ENCODE measurements around the gene CACNA1C. TPM values are rescaled to one million over a fixed set of nuclear protein-coding genes. Genes with fewer than 3 reads are reported as not detected.

Gene CACNA1C
- total and polyA plus RNA-seq, 2 of the 4 experiments (the other 2 are of a cell fraction) = 1.6 to 2.6 TPM

- H3K4me3 ChIP-seq (ENCODE audit: insufficient read depth, low read depth, low read length) = no peak overlapping the region
- H2BK5ac ChIP-seq (ENCODE audit: low read depth, low read length, poor library complexity, severe bottlenecking) = no peak overlapping the region
- BruUV-seq (replicated peaks) = no TSS peak
- peaks cover 6% of the 10 kb centered on the region; the same call in 1 of the 2 replicates for H3K4me1 ChIP-seq (ENCODE audit: control insufficient read depth, insufficient read depth, low read length)
- 100% methylated on average over 3 of the region's 11 CpGs; no CpG with 5 or more reads in 1 of the 2 experiments for WGBS, 2 experiments (ENCODE audit: extremely low coverage in 2 of 2, insufficient read length in 1 of 2)
- H3K4me2 ChIP-seq (ENCODE audit: low read depth, low read length) = no peak overlapping the region
- no peak overlapping the region for H2AFZ ChIP-seq (replicated peaks; ENCODE audit: low read length, poor library complexity)
- intact Hi-C loops (cut with micrococcal nuclease) (no loop called here), in situ Hi-C loops (cut with MboI; ENCODE audit: low sequenced_read_pairs) (no loop called here), dilution Hi-C loops (cut with HindIII; ENCODE audit: low sequenced_read_pairs, unreplicated experiment) (no loop called here)
- H3K79me1 ChIP-seq (ENCODE audit: low read depth in 1 of 2, low read length in 2 of 2) = no peaks in the 10 kb centered on the region; a peak in 1 of 4 replicates
- H2BK15ac ChIP-seq (ENCODE audit: low read depth, low read length) = no peak overlapping the region
- no peak overlapping the region for H4K5ac ChIP-seq (ENCODE audit: low read depth, low read length)
- ChIA-PET CTCF (interaction anchor here (0.6 to 1.3 kb wide), 6 partner anchors 14 to 324 kb away, joined by 3 to 8 read pairs (median 4); no protein-coding TSS in a partner anchor), POLR2A (ENCODE audit: unreplicated experiment) (no interaction called here)
- H2BK120ac ChIP-seq (ENCODE audit: low read depth, low read length) = no peak overlapping the region
- no peak for DNase-seq
- H3K27me3 ChIP-seq (ENCODE audit: control insufficient read depth, insufficient read depth, low read length) = no peaks in the 10 kb centered on the region
- no peak overlapping the region for H3K14ac ChIP-seq (replicated peaks; ENCODE audit: low read depth, low read length)
- H3K36me3 ChIP-seq (ENCODE audit: control insufficient read depth, insufficient read depth, low read length) = no peaks in the 10 kb centered on the region
- no peak overlapping the region for H2AK9ac ChIP-seq (replicated peaks; ENCODE audit: low read depth, low read length, poor library complexity)
- 0 out of 2 replicates have a peak, but pooled peaks have one; percentile 12 for TF ChIP-seq RAD21 (IDR thresholded peaks at IDR 0.05; ENCODE audit: low read length)
- no peak for TF ChIP-seq SMC3 (IDR thresholded peaks at IDR 0.05; ENCODE audit: low read depth, low read length)
- TF ChIP-seq CTCF (conservative IDR thresholded peaks at IDR 0.05; ENCODE audit: low read depth, low read length) = peak; percentile 10; the same call in 1 of the 2 replicates
- TF ChIP-seq CHD1 (IDR thresholded peaks at IDR 0.05; ENCODE audit: low read depth, low read length) = no peak
- no peak for TF ChIP-seq MAFK (IDR thresholded peaks at IDR 0.05; ENCODE audit: low read depth, low read length)
- H3K23ac ChIP-seq (ENCODE audit: low read depth, low read length) = no peak overlapping the region
- no peak overlapping the region for H3K27ac ChIP-seq (ENCODE audit: insufficient read depth, low read length)
- H2BK20ac ChIP-seq (ENCODE audit: low read depth, low read length) = no peak overlapping the region
- H4K20me1 ChIP-seq (ENCODE audit: insufficient read depth, low read length) = no peaks in the 10 kb centered on the region
- H3K9ac ChIP-seq (ENCODE audit: low read depth, low read length) = no peak overlapping the region
- H2AK5ac ChIP-seq (ENCODE audit: low read depth, low read length) = no peak overlapping the region
- H4K91ac ChIP-seq (ENCODE audit: insufficient read depth, low read depth, low read length) = no peak overlapping the region
- H3K9me1 ChIP-seq (ENCODE audit: insufficient read depth, low read length) = peaks cover 12% of the 10 kb centered on the region; the same call in 1 of the 2 replicates
- no peaks in the 10 kb centered on the region for H3K9me3 ChIP-seq (ENCODE audit: control insufficient read depth, insufficient read depth, low read length)
- H4K8ac ChIP-seq (ENCODE audit: low read depth in 2 of 2, low read length in 2 of 2) = no peak overlapping the region
- no peak overlapping the region for H3K56ac ChIP-seq (ENCODE audit: extremely low read depth, insufficient read depth, low read length)
- ATAC-seq (ENCODE audit: low read depth) = no peak
- no peak overlapping the region for H3K18ac ChIP-seq (ENCODE audit: low read depth, low read length)
- H3K4ac ChIP-seq (ENCODE audit: low read depth, low read length) = no peak overlapping the region
Observed at GRCh38 chr12:2360630-2361170, 307.9 kb downstream of the CACNA1C start.

Data from IMR-90 (cell line).